ENCODE measurements around the gene SLX9.

The SLX9 gene

GRCh38 chr21:44918107-44918470 is 21.7 kb upstream of the SLX9 start:
- no peak overlapping the region for H3K9ac ChIP-seq (ENCODE audit: low read length)
- H4K91ac ChIP-seq (ENCODE audit: low read depth, low read length), result no peak overlapping the region
- DNase-seq, result no peak
- no peak overlapping the region for H3K4me3 ChIP-seq (ENCODE audit: low read depth, low read length)
- H4K8ac ChIP-seq (ENCODE audit: low read depth, low read length), result no peak overlapping the region
- no peak overlapping the region for H2AFZ ChIP-seq (ENCODE audit: insufficient read depth, low read length, poor library complexity)
- H3K4me2 ChIP-seq (ENCODE audit: low read length), result no peak overlapping the region
- peaks cover 7% of the 10 kb centered on the region for H3K9me3 ChIP-seq (ENCODE audit: insufficient read depth, low read depth, low read length)
- H3K79me1 ChIP-seq (ENCODE audit: low read length), result no peaks in the 10 kb centered on the region
- H3K23ac ChIP-seq (ENCODE audit: low read length), result no peak overlapping the region
- no peak overlapping the region for H2BK12ac ChIP-seq (ENCODE audit: low read length)
- H2AK5ac ChIP-seq (ENCODE audit: low read length), result no peak overlapping the region
- H3K18ac ChIP-seq (ENCODE audit: low read length), result no peak overlapping the region
- peaks cover 24% of the 10 kb centered on the region for H3K27me3 ChIP-seq (ENCODE audit: insufficient read depth, low read length)
- H3K36me3 ChIP-seq (ENCODE audit: control insufficient read depth in 1 of 2, insufficient read depth in 2 of 2, low read length in 2 of 2), result no peaks in the 10 kb centered on the region
- no peaks in the 10 kb centered on the region for H3K4me1 ChIP-seq (ENCODE audit: control insufficient read depth in 1 of 2, insufficient read depth in 2 of 2, low read length in 2 of 2)
- WGBS (ENCODE audit: extremely low coverage, insufficient coverage, insufficient read length), result no CpG with 5 or more reads among the region's 12 CpGs
- H3K27ac ChIP-seq (ENCODE audit: low read depth, low read length), result no peak overlapping the region
- H3K4ac ChIP-seq (ENCODE audit: low read depth, low read length), result no peak overlapping the region
- no peak overlapping the region for H2BK5ac ChIP-seq (ENCODE audit: low read depth, low read length, poor library complexity)
- no peak overlapping the region for H3K14ac ChIP-seq (ENCODE audit: low read length)
- H3K79me2 ChIP-seq (ENCODE audit: control insufficient read depth, insufficient read depth, low read length, poor library complexity), result no peaks in the 10 kb centered on the region
- no peak overlapping the region for H2BK120ac ChIP-seq (ENCODE audit: insufficient read depth, low read length, poor library complexity)
- H4K12ac ChIP-seq (ENCODE audit: low read depth, low read length), result no peak overlapping the region

DNA sequence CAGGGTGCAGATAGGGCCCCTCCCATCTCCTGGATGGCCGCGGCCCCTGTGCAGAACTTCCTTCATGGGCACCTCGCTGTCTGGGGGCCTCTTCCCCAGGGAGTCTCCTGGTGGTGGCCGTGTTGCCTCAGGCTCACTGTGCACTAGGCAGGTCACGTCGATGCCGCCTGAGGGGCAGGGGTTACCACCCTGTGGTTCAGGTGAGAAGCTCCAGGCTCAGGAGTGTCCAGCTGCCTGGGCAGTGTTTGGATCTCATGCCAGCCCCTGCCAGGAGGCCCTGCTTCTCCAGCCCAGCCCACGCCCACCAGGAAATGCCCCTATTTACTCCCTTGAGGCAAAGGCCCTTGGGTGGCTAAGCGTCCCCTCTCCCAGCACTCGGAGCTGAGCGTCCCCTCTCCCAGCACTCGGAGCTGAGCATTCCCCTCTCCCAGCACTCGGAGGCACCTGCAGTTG is 21.2 kb upstream of the SLX9 start:
- no peak overlapping the region for H4K8ac ChIP-seq (ENCODE audit: low read depth, low read length)
- no peak overlapping the region for H4K12ac ChIP-seq (ENCODE audit: low read depth, low read length)
- no peak overlapping the region for H2BK12ac ChIP-seq (ENCODE audit: low read length)
- no peak overlapping the region for H2BK5ac ChIP-seq (ENCODE audit: low read depth, low read length, poor library complexity)
- H2AK5ac ChIP-seq (ENCODE audit: low read length), result no peak overlapping the region
- no peak overlapping the region for H3K4me2 ChIP-seq (ENCODE audit: low read length)
- H4K91ac ChIP-seq (ENCODE audit: low read depth, low read length), result no peak overlapping the region
- H3K27me3 ChIP-seq (ENCODE audit: insufficient read depth, low read length), result peaks cover 24% of the 10 kb centered on the region
- H3K14ac ChIP-seq (ENCODE audit: low read length), result no peak overlapping the region
- no peaks in the 10 kb centered on the region for H3K79me1 ChIP-seq (ENCODE audit: low read length)
- H3K4ac ChIP-seq (ENCODE audit: low read depth, low read length), result no peak overlapping the region
- H2BK120ac ChIP-seq (ENCODE audit: insufficient read depth, low read length, poor library complexity), result no peak overlapping the region
- H2AFZ ChIP-seq (ENCODE audit: insufficient read depth, low read length, poor library complexity), result no peak overlapping the region
- no peaks in the 10 kb centered on the region for H3K4me1 ChIP-seq (ENCODE audit: control insufficient read depth in 1 of 2, insufficient read depth in 2 of 2, low read length in 2 of 2)
- H3K18ac ChIP-seq (ENCODE audit: low read length), result no peak overlapping the region
- no peak overlapping the region for H3K4me3 ChIP-seq (ENCODE audit: low read depth, low read length)
- peaks cover 7% of the 10 kb centered on the region for H3K9me3 ChIP-seq (ENCODE audit: insufficient read depth, low read depth, low read length)
- no peak for DNase-seq
- no CpG with 5 or more reads among the region's 13 CpGs for WGBS (ENCODE audit: extremely low coverage, insufficient coverage, insufficient read length)
- H3K9ac ChIP-seq (ENCODE audit: low read length), result no peak overlapping the region
- no peaks in the 10 kb centered on the region for H3K36me3 ChIP-seq (ENCODE audit: control insufficient read depth in 1 of 2, insufficient read depth in 2 of 2, low read length in 2 of 2)
- no peak overlapping the region for H3K27ac ChIP-seq (ENCODE audit: low read depth, low read length)
- H3K79me2 ChIP-seq (ENCODE audit: control insufficient read depth, insufficient read depth, low read length, poor library complexity), result no peaks in the 10 kb centered on the region
- H3K23ac ChIP-seq (ENCODE audit: low read length), result no peak overlapping the region

GRCh38 chr21:44919111-44919912 is 20.5 kb upstream of the SLX9 start:
- DNase-seq, result no peak
- Histone ChIP-seq H3K14ac (ENCODE audit: low read length) (no peak overlapping the region), H3K23ac (ENCODE audit: low read length) (no peak overlapping the region), H2AK5ac (ENCODE audit: low read length) (no peak overlapping the region), H4K8ac (ENCODE audit: low read depth, low read length) (no peak overlapping the region), H3K79me2 (ENCODE audit: control insufficient read depth, insufficient read depth, low read length, poor library complexity) (no peaks in the 10 kb centered on the region), H3K4ac (ENCODE audit: low read depth, low read length) (no peak overlapping the region), H3K9ac (ENCODE audit: low read length) (no peak overlapping the region), H4K91ac (ENCODE audit: low read depth, low read length) (no peak overlapping the region), H2BK120ac (ENCODE audit: insufficient read depth, low read length, poor library complexity) (no peak overlapping the region), H3K4me3 (ENCODE audit: low read depth, low read length) (no peak overlapping the region), H2BK5ac (ENCODE audit: low read depth, low read length, poor library complexity) (no peak overlapping the region), H3K4me1 (ENCODE audit: control insufficient read depth in 1 of 2, insufficient read depth in 2 of 2, low read length in 2 of 2) (no peaks in the 10 kb centered on the region), H3K9me3 (ENCODE audit: insufficient read depth, low read depth, low read length) (peaks cover 7% of the 10 kb centered on the region), H3K36me3 (ENCODE audit: control insufficient read depth in 1 of 2, insufficient read depth in 2 of 2, low read length in 2 of 2) (no peaks in the 10 kb centered on the region), H3K27ac (ENCODE audit: low read depth, low read length) (no peak overlapping the region), H2AFZ (ENCODE audit: insufficient read depth, low read length, poor library complexity) (no peak overlapping the region), H3K4me2 (ENCODE audit: low read length) (no peak overlapping the region), H3K18ac (ENCODE audit: low read length) (no peak overlapping the region), H2BK12ac (ENCODE audit: low read length) (no peak overlapping the region), H3K79me1 (ENCODE audit: low read length) (no peaks in the 10 kb centered on the region), H4K12ac (ENCODE audit: low read depth, low read length) (no peak overlapping the region), H3K27me3 (ENCODE audit: insufficient read depth, low read length) (peaks cover 26% of the 10 kb centered on the region)
- no CpG with 5 or more reads among the region's 26 CpGs for WGBS (ENCODE audit: extremely low coverage, insufficient coverage, insufficient read length)

GRCh38 chr21:44919913-44920693 is 19.7 kb upstream of the SLX9 start:
- Histone ChIP-seq H2BK12ac (ENCODE audit: low read length) (no peak overlapping the region), H2AFZ (ENCODE audit: insufficient read depth, low read length, poor library complexity) (no peak overlapping the region), H4K91ac (ENCODE audit: low read depth, low read length) (no peak overlapping the region), H3K79me1 (ENCODE audit: low read length) (no peaks in the 10 kb centered on the region), H2BK120ac (ENCODE audit: insufficient read depth, low read length, poor library complexity) (no peak overlapping the region), H4K12ac (ENCODE audit: low read depth, low read length) (no peak overlapping the region), H3K27ac (ENCODE audit: low read depth, low read length) (no peak overlapping the region), H3K14ac (ENCODE audit: low read length) (no peak overlapping the region), H3K23ac (ENCODE audit: low read length) (peak overlapping the region; percentile 83), H3K4me1 (ENCODE audit: control insufficient read depth in 1 of 2, insufficient read depth in 2 of 2, low read length in 2 of 2) (no peaks in the 10 kb centered on the region), H3K4ac (ENCODE audit: low read depth, low read length) (no peak overlapping the region), H2AK5ac (ENCODE audit: low read length) (no peak overlapping the region), H4K8ac (ENCODE audit: low read depth, low read length) (no peak overlapping the region), H3K4me3 (ENCODE audit: low read depth, low read length) (peak overlapping the region; percentile 5), H3K9me3 (ENCODE audit: insufficient read depth, low read depth, low read length) (peaks cover 7% of the 10 kb centered on the region), H3K79me2 (ENCODE audit: control insufficient read depth, insufficient read depth, low read length, poor library complexity) (no peaks in the 10 kb centered on the region), H3K36me3 (ENCODE audit: control insufficient read depth in 1 of 2, insufficient read depth in 2 of 2, low read length in 2 of 2) (no peaks in the 10 kb centered on the region), H3K4me2 (ENCODE audit: low read length) (no peak overlapping the region), H3K9ac (ENCODE audit: low read length) (no peak overlapping the region), H3K18ac (ENCODE audit: low read length) (no peak overlapping the region), H2BK5ac (ENCODE audit: low read depth, low read length, poor library complexity) (no peak overlapping the region), H3K27me3 (ENCODE audit: insufficient read depth, low read length) (peaks cover 26% of the 10 kb centered on the region)
- WGBS (ENCODE audit: extremely low coverage, insufficient coverage, insufficient read length), result 100% methylated on average over 2 of the region's 28 CpGs
- no peak for DNase-seq

Data from trophoblast cell (in vitro differentiated cells and primary cell).